Omental fat pad (tissue), 4 donors: ENCODE results near the gene AGFG2. TPM values are rescaled to one million over a fixed set of nuclear protein-coding genes. Genes with fewer than 3 reads are reported as not detected.
A peak's percentile ranks its signal among the peaks of the same experiment; 100 is the strongest.
"Not testable (repeated sequence)": the region's sequence is repeated elsewhere in the genome, so short reads cannot be mapped to it uniquely, and the experiment has no call there.

ENCODE experiments used
- ATAC-seq: fragments of 150-250 bp; one replicate; pipeline ENCODE4 v1.9.1; 2016; ENCODE audit warnings: mild to moderate bottlenecking, moderate library complexity; ENCODE audit not compliant: low FRiP score
- DNase-seq: peaks from one replicate; pipeline ENCODE4 v3.0.0-alpha.2; 2019; ENCODE audit warnings: low spot score
- total RNA-seq, 4 donors: library from RNA; depleted of rRNA; stranded (reverse); fragments of >200 nt; gene quantifications; one replicate each; pipeline ENCODE4 v1.1.0, GENCODE V29; 2016
- TF ChIP-seq, protein P1 (sequence below), 3 donors: fragments of 450-650 bp; IDR thresholded peaks; one replicate each; pipeline ENCODE4 v1.5.1; 2016 to 2017; ENCODE audit warnings: antibody characterized with exemption in 3 of 3, mild to moderate bottlenecking in 3 of 3, moderate library complexity in 2 of 3

AGFG2 gene
- total RNA-seq, 4 donors from 2014 or later, result 10.6 to 45.0 (median 21.3) TPM

- TF ChIP-seq, protein P1, sequence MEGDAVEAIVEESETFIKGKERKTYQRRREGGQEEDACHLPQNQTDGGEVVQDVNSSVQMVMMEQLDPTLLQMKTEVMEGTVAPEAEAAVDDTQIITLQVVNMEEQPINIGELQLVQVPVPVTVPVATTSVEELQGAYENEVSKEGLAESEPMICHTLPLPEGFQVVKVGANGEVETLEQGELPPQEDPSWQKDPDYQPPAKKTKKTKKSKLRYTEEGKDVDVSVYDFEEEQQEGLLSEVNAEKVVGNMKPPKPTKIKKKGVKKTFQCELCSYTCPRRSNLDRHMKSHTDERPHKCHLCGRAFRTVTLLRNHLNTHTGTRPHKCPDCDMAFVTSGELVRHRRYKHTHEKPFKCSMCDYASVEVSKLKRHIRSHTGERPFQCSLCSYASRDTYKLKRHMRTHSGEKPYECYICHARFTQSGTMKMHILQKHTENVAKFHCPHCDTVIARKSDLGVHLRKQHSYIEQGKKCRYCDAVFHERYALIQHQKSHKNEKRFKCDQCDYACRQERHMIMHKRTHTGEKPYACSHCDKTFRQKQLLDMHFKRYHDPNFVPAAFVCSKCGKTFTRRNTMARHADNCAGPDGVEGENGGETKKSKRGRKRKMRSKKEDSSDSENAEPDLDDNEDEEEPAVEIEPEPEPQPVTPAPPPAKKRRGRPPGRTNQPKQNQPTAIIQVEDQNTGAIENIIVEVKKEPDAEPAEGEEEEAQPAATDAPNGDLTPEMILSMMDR (IDR thresholded peaks at IDR 0.05), result no peak
Observed at GRCh38 chr7:100496509-100496908, 42.5 kb upstream of the AGFG2 start.

DNA sequence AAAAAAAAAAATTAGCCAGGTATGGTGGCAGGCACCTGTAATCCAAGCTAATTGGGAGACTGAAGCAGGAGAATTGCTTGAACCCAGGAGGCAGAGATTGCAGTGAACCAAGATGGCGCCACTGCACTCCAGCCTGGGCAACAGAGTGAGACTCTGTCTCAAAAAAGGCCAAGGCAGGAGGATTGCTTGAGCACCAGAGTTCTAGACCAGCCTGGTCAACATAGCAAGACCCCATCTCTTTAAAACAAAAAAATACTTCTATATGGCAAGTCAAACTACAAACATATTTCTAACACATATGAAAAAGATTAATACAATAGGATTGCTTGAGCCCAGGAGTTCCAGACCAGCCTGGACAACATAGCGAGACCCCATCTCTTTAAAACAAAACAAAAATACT, 38.3 kb upstream of the AGFG2 start:
- DNase-seq, ATAC-seq: not testable (repeated sequence)

More at GRCh38 chr7:100496509-100496908, 42.5 kb upstream of the AGFG2 start:
- ATAC-seq, result no peak
- DNase-seq, result no peak

DNA sequence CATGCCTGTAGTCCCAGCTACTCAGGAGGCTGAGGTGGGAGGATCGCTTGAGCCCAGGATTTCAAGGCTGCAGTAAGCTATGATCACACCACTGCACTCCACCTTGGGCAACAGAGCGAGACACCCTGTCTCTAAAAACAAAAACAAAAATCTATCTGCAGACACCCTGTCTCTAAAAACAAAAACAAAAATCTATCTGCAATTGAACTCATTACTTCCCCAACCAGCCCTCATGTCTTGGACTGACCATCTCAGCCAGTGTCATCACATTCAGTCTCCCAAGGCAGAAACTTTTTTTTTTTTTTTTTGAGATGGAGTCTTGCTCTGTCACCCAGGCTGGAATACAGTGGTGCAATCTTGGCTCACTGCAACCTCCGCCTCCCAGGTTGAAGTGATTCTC, 35.0 kb upstream of the AGFG2 start:
- not testable (repeated sequence) for ATAC-seq, DNase-seq

DNA sequence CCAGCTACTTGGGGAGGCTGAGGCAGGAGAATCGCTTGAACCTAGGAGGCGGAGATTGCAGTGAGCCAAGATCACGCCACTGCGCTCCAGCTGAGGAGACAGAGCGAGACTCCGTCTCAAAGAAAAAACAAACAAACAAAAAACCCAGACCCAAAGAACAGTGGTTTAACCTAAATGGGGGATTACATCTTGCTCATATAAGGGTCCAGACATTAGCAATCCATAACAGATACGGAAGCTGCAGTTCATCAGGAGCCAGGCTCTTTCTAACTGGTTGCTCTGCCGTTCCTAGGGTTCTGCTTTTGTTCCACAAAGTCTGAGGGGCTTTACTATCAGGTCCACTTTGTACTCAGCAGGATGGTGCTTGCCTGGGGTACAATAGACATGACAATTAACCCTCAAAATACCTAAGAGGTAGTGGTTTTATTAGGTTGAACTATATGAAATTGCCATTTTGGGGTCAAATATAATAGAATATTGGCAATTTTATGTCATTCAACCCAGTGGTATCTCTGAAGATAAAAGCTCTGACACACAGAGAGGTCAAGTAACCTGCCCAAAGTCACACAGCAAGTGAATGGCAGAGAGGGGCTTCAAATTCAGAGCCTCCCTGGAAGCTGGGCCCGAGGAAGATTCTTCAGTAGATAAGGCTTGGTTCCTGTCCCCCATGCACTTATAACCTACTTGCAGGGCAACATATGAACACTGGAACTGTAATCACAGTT, 34.0 kb upstream of the AGFG2 start:
- ATAC-seq (no peak), DNase-seq (no peak)
- TF ChIP-seq, protein P1 (IDR thresholded peaks at IDR 0.05), result no peak

DNA sequence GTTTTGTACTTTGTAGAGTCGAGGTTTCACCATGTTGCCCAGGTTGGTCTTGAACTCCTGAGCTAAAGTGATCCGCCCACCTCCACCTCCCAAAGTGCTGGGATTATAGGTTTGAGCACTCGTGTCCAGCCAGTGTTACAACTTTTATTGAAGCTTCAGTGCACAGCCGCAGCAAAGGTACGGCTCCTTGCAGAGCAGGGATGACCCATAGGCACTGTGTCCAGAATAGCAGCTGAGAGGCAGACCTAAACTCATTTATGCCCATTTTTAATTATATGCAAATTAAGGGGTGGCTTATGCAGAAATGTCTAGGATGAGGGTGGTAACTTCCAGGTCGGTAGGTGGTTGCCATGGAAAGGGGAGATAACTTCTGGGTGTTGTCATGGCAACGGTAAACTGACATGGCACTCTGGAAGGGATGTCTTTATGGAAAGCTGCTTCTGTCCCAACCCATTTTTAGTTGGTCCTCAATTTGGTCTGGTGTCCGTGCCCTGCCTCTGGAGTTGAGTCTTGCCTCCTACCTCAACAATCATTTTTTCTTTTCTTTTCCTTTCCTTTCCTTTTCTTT, 32.6 kb upstream of the AGFG2 start:
- ATAC-seq (no peak), DNase-seq (no peak)
- TF ChIP-seq, protein P1 (IDR thresholded peaks at IDR 0.05), result no peak

DNA sequence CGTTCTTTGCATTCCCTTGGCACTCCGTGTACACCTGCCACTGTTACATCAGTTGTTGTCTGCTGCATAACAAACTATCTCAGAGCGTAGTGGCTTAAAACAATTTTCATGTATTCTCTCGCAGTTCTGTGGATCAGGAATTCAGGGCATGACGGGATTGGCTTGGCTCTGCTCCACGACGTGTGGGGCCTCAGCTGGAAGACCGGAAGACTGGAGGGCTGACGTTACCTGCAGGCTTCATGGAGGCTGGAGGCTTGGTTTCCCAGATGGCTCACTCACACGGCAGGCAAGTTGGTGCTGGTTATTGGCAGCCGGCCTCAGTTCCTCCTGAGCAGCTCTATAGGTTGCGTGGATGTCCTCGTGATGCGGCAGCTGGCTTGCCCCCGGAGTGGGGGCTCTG, 29.8 kb upstream of the AGFG2 start:
- TF ChIP-seq, protein P1 (IDR thresholded peaks at IDR 0.05), result no peak
- DNase-seq, result no peak
- ATAC-seq, result peak; percentile 57

DNA sequence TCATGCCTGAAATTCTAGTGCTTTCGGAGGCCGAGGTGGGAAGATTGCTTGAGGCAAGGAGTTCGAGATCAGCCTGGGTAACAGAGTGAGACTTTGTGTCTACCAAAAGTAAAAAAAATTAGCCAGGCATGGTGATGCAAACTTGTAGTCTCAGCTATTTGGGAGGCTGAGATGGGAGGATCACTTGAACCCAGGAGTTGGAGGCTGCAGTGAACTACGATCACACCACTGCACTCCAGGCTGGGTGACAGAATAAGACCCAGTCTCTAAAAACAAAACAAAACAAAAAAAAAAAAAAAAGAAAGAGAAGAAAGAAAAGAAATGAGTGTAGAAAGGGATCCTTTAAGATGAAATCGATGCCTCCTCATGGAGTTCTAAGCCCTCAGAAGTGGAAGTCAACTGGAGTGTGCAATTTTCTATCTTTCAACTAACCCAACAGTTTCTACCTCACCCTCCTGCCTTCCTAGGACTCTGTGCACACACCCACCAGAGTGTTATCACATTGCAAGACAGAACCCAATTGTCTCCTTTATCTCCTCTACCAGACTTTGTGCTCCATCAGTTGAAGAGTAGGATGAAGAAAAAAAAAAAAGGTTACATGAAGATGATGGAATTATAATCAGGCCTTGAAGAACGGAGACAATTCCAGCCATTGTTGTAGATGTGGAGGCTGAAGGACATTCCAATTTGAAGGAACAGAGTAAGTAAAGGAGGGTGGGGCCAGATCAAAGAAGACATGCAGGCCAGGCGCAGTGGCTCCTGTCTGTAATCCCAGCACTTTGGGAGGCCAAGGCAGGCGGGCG, 28.4 kb upstream of the AGFG2 start:
- DNase-seq (no peak), ATAC-seq (no peak)
- TF ChIP-seq, protein P1 (IDR thresholded peaks at IDR 0.05), result no peak
